ENCODE measurements around the gene EEFSEC.

EEFSEC gene

DNA sequence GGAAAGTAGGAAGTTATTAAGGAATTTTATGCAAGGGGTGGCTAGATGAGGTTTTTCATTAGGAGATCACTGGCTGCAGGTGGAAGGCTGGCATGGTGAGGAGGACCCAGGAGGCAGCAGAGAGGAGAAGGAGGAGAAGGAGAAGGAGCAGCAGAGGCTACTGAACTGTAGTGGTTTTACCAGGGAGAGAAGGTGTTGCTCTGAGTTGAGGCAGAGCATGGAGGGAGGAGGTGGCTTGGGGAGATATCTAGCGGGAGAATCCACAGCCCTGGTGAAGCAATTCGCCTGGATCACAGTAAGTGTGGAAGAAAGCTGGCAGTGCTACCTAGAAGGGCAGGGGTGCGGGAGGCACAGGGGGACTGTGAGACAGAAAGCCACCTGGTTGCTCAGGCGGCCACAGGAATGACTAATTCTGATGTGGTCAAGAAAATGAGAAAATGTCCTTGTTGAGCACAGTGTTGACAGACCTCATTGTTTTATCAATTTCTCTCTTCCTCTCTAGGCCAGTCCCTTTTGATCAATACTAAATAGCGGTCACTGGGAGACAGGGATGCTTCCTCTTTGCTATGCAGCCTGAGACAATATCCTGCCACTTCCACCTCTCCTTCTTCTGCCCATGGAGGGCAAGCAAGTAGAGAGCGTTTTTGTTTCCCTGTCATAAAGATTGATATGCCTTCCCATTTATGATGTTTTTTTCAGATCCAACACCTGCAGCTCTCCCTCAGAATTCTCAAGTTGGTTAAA is 94.6 kb downstream of the EEFSEC start:
- no peak for DNase-seq
- Histone ChIP-seq H3K9me3 (no peaks in the 10 kb centered on the region), H3K27ac (no peak overlapping the region), H3K4me3 (no peak overlapping the region), H3K36me3 (peaks cover 11 to 27% (median 23%) of the 10 kb centered on the region in 3 donors), H3K4me1 (no peaks in the 10 kb centered on the region), H3K27me3 (no peaks in the 10 kb centered on the region)
- intact Hi-C loops (cut with DNase I; ENCODE audit: low total_unique reads), result no loop called here
- no peak for TF ChIP-seq CTCF (IDR thresholded peaks at IDR 0.05)

GRCh38 chr3:128252083-128252482 is 98.8 kb downstream of the EEFSEC start:
- H3K36me3 ChIP-seq, result peaks cover 5 to 24% (median 17%) of the 10 kb centered on the region in 3 donors
- TF ChIP-seq CTCF (IDR thresholded peaks at IDR 0.05), result no peak
- H3K4me1 ChIP-seq, result peaks cover 0 to 4% (median 0%) of the 10 kb centered on the region in 4 donors
- DNase-seq, result no peak
- no peaks in the 10 kb centered on the region for H3K9me3 ChIP-seq
- H3K27ac ChIP-seq, result no peak overlapping the region
- H3K27me3 ChIP-seq, result no peaks in the 10 kb centered on the region
- H3K4me3 ChIP-seq, result no peak overlapping the region
- intact Hi-C loops (cut with DNase I; ENCODE audit: low total_unique reads), result no loop called here

- Histone ChIP-seq H3K4me3 (no peak overlapping the region), H3K36me3 (peaks cover 5 to 13% (median 7%) of the 10 kb centered on the region in 3 donors), H3K9me3 (no peaks in the 10 kb centered on the region), H3K27ac (no peak overlapping the region), H3K27me3 (no peaks in the 10 kb centered on the region), H3K4me1 (peaks cover 0 to 4% (median 0%) of the 10 kb centered on the region in 4 donors)
- TF ChIP-seq CTCF (IDR thresholded peaks at IDR 0.05), result no peak
- intact Hi-C loops (cut with DNase I; ENCODE audit: low total_unique reads), result no loop called here
- no peak for DNase-seq
Observed at GRCh38 chr3:128253150-128253549, 99.9 kb downstream of the EEFSEC start.

GRCh38 chr3:128254066-128254590 is 100.8 kb downstream of the EEFSEC start:
- H3K4me3 ChIP-seq, result no peak overlapping the region
- no peak for DNase-seq
- H3K27ac ChIP-seq, result no peak overlapping the region
- no peak for TF ChIP-seq CTCF (IDR thresholded peaks at IDR 0.05)
- peaks cover 0 to 8% (median 5%) of the 10 kb centered on the region in 3 donors for H3K36me3 ChIP-seq
- peaks cover under 1 to 3% (median 2%) of the 10 kb centered on the region in 3 donors for H3K9me3 ChIP-seq
- no peaks in the 10 kb centered on the region for H3K27me3 ChIP-seq
- intact Hi-C loops (cut with DNase I; ENCODE audit: low total_unique reads), result no loop called here
- H3K4me1 ChIP-seq, result peaks cover 0 to 4% (median 0%) of the 10 kb centered on the region in 4 donors

DNA sequence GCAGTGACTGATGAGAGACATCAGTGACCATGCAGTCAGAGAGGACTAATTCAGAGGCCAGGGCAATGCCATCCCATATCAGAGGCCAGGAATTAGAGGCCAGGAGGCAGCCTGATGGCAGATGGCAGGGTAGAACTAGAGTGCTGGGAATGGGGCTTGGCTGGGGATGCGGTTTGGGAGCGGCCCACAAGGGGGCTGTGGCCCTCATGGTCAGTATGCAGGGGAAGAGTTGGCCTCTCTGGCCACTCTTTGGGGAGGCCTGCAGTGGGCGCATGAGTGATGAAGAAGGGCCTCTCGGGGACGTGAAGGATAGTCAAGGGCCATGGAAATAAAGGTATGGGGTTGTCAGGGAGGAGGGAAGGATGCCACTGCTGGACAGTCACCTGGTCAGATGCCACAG is 101.7 kb downstream of the EEFSEC start:
- H3K27me3 ChIP-seq, result no peaks in the 10 kb centered on the region

More for the DNA sequence above, 101.7 kb downstream of the EEFSEC start:
- H3K27ac ChIP-seq, result no peak overlapping the region
- peaks cover 0 to 8% (median 5%) of the 10 kb centered on the region in 3 donors for H3K36me3 ChIP-seq
- H3K9me3 ChIP-seq, result peaks cover 3 to 10% (median 8%) of the 10 kb centered on the region in 3 donors
- DNase-seq, result no peak
- intact Hi-C loops (cut with DNase I; ENCODE audit: low total_unique reads), result no loop called here
- no peak overlapping the region for H3K4me3 ChIP-seq
- peaks cover 0 to 4% (median 0%) of the 10 kb centered on the region in 4 donors for H3K4me1 ChIP-seq
- TF ChIP-seq CTCF (IDR thresholded peaks at IDR 0.05), result no peak

Measured in tibial artery (tissue), 4 donors.